ENCODE measurements around the gene PTGES2.

GRCh38 chr9:128087262-128087661 lies 40.3 kb downstream of the PTGES2 start:
- TF ChIP-seq, protein P1, sequence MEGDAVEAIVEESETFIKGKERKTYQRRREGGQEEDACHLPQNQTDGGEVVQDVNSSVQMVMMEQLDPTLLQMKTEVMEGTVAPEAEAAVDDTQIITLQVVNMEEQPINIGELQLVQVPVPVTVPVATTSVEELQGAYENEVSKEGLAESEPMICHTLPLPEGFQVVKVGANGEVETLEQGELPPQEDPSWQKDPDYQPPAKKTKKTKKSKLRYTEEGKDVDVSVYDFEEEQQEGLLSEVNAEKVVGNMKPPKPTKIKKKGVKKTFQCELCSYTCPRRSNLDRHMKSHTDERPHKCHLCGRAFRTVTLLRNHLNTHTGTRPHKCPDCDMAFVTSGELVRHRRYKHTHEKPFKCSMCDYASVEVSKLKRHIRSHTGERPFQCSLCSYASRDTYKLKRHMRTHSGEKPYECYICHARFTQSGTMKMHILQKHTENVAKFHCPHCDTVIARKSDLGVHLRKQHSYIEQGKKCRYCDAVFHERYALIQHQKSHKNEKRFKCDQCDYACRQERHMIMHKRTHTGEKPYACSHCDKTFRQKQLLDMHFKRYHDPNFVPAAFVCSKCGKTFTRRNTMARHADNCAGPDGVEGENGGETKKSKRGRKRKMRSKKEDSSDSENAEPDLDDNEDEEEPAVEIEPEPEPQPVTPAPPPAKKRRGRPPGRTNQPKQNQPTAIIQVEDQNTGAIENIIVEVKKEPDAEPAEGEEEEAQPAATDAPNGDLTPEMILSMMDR (IDR thresholded peaks at IDR 0.05): no peak
- TF ChIP-seq FOXM1 (IDR thresholded peaks at IDR 0.05; ENCODE audit: low read depth) (no peak), RFX5 (IDR thresholded peaks at IDR 0.05; ENCODE audit: low read length) (no peak), MAX (IDR thresholded peaks at IDR 0.05; ENCODE audit: low read depth) (no peak)
- TF ChIP-seq, protein P2, sequence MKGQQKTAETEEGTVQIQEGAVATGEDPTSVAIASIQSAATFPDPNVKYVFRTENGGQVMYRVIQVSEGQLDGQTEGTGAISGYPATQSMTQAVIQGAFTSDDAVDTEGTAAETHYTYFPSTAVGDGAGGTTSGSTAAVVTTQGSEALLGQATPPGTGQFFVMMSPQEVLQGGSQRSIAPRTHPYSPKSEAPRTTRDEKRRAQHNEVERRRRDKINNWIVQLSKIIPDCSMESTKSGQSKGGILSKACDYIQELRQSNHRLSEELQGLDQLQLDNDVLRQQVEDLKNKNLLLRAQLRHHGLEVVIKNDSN (IDR thresholded peaks at IDR 0.05; ENCODE audit: borderline replicate concordance, low read depth): no peak
